Loucy (cell line): ENCODE results near the gene RHOT2.

Source experiments
- EZH2phosphoT487 ChIP-seq: fragments of 200-600 bp; IDR thresholded peaks from 2 replicates; pipeline ENCODE4 v1.6.1; 2018; ENCODE audit warnings: antibody characterized with exemption, mild to moderate bottlenecking, moderate library complexity, borderline replicate concordance
- TF ChIP-seq, protein P1 (sequence below): fragments of 200-600 bp; sonication (generic); conservative IDR thresholded peaks from 2 replicates; pipeline ENCODE4 v1.5.1; 2014; ENCODE audit warnings: mild to moderate bottlenecking, antibody characterized with exemption, low read length

DNA sequence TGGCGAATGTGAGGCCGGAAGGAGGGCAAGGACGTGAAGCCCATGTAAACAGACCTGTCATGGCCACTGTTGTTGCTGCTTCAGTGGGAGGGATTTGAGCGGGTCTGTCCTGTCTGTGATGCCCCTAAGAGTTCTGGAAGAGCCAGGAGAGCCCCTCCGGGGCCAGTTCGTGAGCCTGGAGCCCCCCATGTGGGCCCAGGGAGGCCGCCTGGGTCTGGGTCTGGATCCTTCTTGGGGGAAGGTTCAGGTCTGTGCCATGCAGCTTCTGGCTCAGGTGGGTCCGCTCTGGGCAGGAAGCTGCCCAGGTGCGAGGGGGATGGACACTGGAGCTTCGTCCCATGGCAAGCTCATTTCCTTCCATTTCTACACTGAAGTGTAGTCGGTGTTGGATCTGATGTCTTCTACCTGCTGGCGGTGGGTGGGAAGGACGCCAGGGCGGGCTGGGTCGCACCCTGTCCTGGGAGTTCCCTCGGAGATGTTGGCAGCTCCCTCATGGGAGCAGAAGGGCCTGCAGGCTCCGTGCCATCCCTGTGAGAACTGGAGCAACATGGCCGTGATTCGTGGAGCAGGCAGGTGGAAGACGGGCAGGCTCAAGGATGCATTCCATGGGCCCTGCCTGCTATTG lies 48.3 kb upstream of the RHOT2 start:
- TF ChIP-seq, protein P1, sequence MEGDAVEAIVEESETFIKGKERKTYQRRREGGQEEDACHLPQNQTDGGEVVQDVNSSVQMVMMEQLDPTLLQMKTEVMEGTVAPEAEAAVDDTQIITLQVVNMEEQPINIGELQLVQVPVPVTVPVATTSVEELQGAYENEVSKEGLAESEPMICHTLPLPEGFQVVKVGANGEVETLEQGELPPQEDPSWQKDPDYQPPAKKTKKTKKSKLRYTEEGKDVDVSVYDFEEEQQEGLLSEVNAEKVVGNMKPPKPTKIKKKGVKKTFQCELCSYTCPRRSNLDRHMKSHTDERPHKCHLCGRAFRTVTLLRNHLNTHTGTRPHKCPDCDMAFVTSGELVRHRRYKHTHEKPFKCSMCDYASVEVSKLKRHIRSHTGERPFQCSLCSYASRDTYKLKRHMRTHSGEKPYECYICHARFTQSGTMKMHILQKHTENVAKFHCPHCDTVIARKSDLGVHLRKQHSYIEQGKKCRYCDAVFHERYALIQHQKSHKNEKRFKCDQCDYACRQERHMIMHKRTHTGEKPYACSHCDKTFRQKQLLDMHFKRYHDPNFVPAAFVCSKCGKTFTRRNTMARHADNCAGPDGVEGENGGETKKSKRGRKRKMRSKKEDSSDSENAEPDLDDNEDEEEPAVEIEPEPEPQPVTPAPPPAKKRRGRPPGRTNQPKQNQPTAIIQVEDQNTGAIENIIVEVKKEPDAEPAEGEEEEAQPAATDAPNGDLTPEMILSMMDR = no peak
- no peak for TF ChIP-seq EZH2phosphoT487
